ENCODE data around the gene ZAP70. TPM values are rescaled to one million over a fixed set of nuclear protein-coding genes. Genes with fewer than 3 reads are reported as not detected.

ZAP70 gene
- total RNA-seq, 1 experiment from 2014 or later, result not detected

DNA sequence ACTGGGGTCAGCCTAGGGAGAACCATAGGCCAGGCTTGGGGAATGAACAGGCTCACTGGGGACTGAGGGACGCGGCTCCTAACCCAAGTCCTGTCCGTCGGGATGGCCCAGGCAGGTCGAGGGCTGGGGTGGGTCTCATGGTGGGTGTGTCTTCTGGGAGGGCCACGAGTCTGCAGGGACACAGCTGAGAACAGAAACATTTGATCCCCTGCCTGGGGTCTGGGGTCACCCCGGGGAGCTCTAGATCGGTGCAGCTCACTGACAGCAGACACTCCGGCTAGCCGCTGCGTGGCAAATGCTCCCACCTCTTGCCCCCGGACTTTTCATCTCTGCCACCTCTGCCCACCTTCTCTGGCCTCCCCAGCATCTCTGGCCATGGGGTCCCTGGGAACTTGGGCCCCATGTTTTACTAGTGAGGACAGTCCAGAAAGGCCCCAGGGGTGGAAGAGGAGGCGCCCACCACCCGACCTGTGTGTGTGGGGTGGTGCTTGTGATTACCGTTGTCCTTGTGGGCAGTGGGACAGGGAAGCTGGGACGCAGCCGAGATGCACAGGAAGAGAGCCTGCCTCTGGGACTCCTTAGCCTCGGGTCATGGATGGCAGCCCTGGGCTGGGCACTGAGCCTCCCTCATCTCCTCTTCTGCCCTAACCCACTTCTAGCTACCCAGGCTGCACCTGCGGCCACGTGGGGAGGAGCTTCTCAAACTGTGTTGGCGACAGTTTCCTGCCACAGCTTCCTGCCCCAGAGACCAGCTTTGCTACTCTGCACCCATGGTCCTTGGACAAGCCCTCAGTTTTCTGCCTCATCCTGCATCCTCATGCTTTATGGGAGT is 4.9 kb downstream of the ZAP70 start:
- no peaks in the 10 kb centered on the region for H3K4me1 ChIP-seq (ENCODE audit: insufficient read depth, low read length, poor library complexity, severe bottlenecking)
- ChIA-PET CTCF (no interaction called here), POLR2A (ENCODE audit: low non-redundant PET) (no interaction called here)
- H3K27me3 ChIP-seq (replicated peaks; ENCODE audit: insufficient read depth, low read depth, low read length, poor library complexity), result no peaks in the 10 kb centered on the region
- TF ChIP-seq, protein P1, sequence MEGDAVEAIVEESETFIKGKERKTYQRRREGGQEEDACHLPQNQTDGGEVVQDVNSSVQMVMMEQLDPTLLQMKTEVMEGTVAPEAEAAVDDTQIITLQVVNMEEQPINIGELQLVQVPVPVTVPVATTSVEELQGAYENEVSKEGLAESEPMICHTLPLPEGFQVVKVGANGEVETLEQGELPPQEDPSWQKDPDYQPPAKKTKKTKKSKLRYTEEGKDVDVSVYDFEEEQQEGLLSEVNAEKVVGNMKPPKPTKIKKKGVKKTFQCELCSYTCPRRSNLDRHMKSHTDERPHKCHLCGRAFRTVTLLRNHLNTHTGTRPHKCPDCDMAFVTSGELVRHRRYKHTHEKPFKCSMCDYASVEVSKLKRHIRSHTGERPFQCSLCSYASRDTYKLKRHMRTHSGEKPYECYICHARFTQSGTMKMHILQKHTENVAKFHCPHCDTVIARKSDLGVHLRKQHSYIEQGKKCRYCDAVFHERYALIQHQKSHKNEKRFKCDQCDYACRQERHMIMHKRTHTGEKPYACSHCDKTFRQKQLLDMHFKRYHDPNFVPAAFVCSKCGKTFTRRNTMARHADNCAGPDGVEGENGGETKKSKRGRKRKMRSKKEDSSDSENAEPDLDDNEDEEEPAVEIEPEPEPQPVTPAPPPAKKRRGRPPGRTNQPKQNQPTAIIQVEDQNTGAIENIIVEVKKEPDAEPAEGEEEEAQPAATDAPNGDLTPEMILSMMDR (conservative IDR thresholded peaks at IDR 0.05; ENCODE audit: low read depth, low read length), result no peak
- TF ChIP-seq EZH2 (IDR thresholded peaks at IDR 0.05; ENCODE audit: borderline replicate concordance, low read depth, low read length, poor library complexity, severe bottlenecking), result no peak
- no peaks in the 10 kb centered on the region for H3K36me3 ChIP-seq (ENCODE audit: insufficient read depth, low read length, poor library complexity, severe bottlenecking)
- intact Hi-C loops (cut with micrococcal nuclease; ENCODE audit: unreplicated experiment), result no loop called here
- BruUV-seq (replicated peaks), result no TSS peak
- no peak overlapping the region for H3K4me3 ChIP-seq (ENCODE audit: low read depth, low read length, poor library complexity, severe bottlenecking)
- H3K27ac ChIP-seq (ENCODE audit: low read depth, low read length, poor library complexity, severe bottlenecking), result no peak overlapping the region
- H3K9me3 ChIP-seq (ENCODE audit: low read depth, low read length, poor library complexity, severe bottlenecking), result no peaks in the 10 kb centered on the region
- DNase-seq (ENCODE audit: low spot score), result no peak

DNA sequence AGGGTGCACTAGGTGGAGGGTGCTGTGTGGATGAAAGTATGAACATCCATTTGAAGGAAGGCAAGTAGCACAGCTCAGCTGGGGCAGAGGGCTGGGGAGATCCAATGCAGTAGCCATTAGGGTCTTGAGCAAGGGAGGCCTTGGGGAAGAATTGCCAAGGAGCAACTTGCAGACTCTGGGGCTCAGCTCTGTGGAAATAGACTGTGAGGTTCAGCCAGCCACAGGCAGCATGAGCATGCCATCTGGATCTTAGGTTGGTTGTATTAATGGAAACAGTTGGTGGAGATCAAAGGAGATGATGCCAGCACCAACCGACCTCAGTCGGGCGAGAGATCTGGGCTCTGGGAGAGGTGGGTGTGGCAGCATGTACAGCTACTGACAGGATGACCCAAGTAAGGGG is 5.6 kb downstream of the ZAP70 start:
- Histone ChIP-seq H3K36me3 (ENCODE audit: insufficient read depth, low read length, poor library complexity, severe bottlenecking) (no peaks in the 10 kb centered on the region), H3K4me3 (ENCODE audit: low read depth, low read length, poor library complexity, severe bottlenecking) (no peak overlapping the region), H3K9me3 (ENCODE audit: low read depth, low read length, poor library complexity, severe bottlenecking) (no peaks in the 10 kb centered on the region), H3K27ac (ENCODE audit: low read depth, low read length, poor library complexity, severe bottlenecking) (no peak overlapping the region), H3K4me1 (ENCODE audit: insufficient read depth, low read length, poor library complexity, severe bottlenecking) (no peaks in the 10 kb centered on the region), H3K27me3 (replicated peaks; ENCODE audit: insufficient read depth, low read depth, low read length, poor library complexity) (no peaks in the 10 kb centered on the region)
- intact Hi-C loops (cut with micrococcal nuclease; ENCODE audit: unreplicated experiment), result no loop called here
- ChIA-PET POLR2A (ENCODE audit: low non-redundant PET) (no interaction called here), CTCF (no interaction called here)
- no peak for DNase-seq (ENCODE audit: low spot score)
- no TSS peak for BruUV-seq (replicated peaks)
- TF ChIP-seq, protein P1 (conservative IDR thresholded peaks at IDR 0.05; ENCODE audit: low read depth, low read length), result no peak
- TF ChIP-seq EZH2 (IDR thresholded peaks at IDR 0.05; ENCODE audit: borderline replicate concordance, low read depth, low read length, poor library complexity, severe bottlenecking), result no peak

DNA sequence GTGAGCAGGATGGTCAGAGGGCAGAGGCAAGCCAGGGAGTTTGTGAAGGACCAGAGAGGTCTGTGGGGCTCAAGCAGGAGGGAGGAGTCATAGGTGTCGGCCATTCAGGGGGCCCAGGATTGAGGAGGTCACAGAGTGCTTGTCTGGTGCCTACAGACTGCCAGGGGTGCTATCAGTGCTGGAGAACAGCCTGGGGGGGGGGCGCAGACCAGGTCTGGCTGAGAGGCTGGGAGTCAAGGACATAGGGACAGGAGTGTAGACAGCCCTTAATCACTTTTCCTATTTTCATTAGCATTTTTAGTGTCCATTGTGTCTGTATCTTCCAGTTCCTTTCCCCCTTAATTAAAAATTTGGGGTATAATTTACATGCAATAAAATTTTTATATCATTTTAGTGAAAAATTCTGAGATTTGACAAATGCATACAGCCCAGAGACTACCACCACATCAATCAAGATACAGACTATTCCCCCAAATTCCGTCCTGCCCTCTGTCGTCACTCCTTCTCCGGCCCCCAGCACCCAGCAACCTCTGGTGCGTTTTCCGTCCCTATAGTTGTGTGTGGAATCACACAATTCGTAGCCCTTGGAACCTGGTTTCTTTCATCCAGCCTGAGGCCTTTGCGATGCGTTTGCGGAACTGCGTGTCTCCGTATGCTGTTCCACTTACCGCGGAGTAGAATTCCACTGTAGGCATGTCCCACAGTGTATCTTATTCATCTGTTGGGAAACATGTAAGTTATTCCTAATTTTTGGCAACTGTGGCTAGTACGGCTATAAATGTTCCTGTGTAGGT is 6.2 kb downstream of the ZAP70 start:
- intact Hi-C loops (cut with micrococcal nuclease; ENCODE audit: unreplicated experiment), result no loop called here
- Histone ChIP-seq H3K4me1 (ENCODE audit: insufficient read depth, low read length, poor library complexity, severe bottlenecking) (no peaks in the 10 kb centered on the region), H3K27me3 (replicated peaks; ENCODE audit: insufficient read depth, low read depth, low read length, poor library complexity) (no peaks in the 10 kb centered on the region), H3K27ac (ENCODE audit: low read depth, low read length, poor library complexity, severe bottlenecking) (no peak overlapping the region), H3K4me3 (ENCODE audit: low read depth, low read length, poor library complexity, severe bottlenecking) (no peak overlapping the region), H3K9me3 (ENCODE audit: low read depth, low read length, poor library complexity, severe bottlenecking) (no peaks in the 10 kb centered on the region), H3K36me3 (ENCODE audit: insufficient read depth, low read length, poor library complexity, severe bottlenecking) (no peaks in the 10 kb centered on the region)
- no TSS peak for BruUV-seq (replicated peaks)
- CTCF ChIA-PET, result no interaction called here
- no peak for TF ChIP-seq EZH2 (IDR thresholded peaks at IDR 0.05; ENCODE audit: borderline replicate concordance, low read depth, low read length, poor library complexity, severe bottlenecking)
- TF ChIP-seq, protein P1 (conservative IDR thresholded peaks at IDR 0.05; ENCODE audit: low read depth, low read length), result no peak
- POLR2A ChIA-PET (ENCODE audit: low non-redundant PET), result no interaction called here
- DNase-seq (ENCODE audit: low spot score), result no peak

All from A673 (cell line).